NCI-H2081 (cell line): ENCODE measurements around the gene TSHZ2.

Source experiments
- DNase-seq, 2 experiments: peaks; one replicate each; lab custom pipeline; 2025; lab: John Stamatoyannopoulos, UW

Gene TSHZ2

DNA sequence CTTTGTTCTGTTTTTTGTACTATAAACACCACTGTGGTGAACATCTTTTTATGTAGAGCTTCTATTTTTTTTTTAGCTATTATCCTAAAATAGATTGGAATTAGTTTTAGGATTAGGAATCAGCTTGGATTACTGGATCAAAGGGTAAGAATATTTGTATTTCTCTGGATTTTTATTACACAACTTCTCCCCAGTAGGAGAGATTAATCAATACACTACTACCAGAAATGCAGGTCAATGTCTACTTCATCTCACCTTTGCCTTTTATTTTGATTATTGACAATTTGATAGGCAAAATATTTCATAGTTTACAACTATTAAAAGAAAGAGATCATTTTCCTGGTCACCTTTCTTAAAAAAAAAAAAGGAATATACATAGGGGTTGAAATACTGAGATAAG lies 191.9 kb downstream of the TSHZ2 start:
- DNase-seq: no peak

DNA sequence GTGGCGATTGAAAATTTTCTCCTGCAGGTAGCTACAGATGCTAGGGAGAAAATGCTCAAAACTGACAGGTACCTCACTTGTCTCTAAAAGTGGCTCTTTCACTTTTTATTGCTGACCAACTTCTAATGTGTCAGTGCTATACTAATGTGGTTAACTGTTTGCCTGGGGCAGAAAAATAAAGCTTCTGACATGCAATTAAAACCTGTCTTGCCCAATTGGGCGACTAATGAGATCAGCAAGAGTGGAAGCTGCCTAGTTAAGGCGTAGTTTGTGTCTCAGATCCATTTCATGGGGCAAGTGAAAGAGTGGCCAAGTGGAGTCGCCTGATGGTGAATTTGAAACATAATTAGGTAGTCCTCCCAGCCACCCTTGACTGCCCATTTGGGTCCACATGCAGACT lies 193.3 kb downstream of the TSHZ2 start:
- no peak for DNase-seq

- DNase-seq: no peak
These were observed 196.3 kb downstream of the TSHZ2 start for GRCh38 chr20:53168491-53168890.

GRCh38 chr20:53170196-53170595 lies 198.0 kb downstream of the TSHZ2 start:
- no peak for DNase-seq

- DNase-seq: no peak
These were observed 198.9 kb downstream of the TSHZ2 start for GRCh38 chr20:53171065-53171464.

- DNase-seq: no peak
These were observed 202.3 kb downstream of the TSHZ2 start for GRCh38 chr20:53174454-53174853.

- no peak for DNase-seq
These were observed 203.1 kb downstream of the TSHZ2 start for GRCh38 chr20:53175135-53175780.

DNA sequence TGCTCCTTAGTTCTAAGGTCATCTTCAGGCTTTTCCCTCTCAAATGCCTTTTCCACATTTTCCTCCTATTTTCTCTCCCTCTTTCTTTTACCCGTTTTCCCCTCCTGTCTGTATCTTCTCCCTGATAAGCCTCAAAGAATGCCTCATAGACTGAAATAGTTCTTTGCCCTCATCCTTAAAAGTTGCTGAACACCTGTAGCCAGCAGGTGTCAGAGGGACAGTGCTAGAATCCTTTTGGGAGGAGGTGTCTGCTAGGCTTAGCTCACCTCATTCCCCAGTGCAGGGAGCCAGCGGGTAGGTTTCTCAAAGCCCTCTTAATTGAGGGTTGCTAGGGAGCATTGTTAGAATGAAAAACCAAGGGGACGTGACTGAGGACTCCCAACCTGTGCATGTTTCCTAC lies 204.0 kb downstream of the TSHZ2 start:
- no peak for DNase-seq

- DNase-seq: no peak
These were observed 205.5 kb downstream of the TSHZ2 start for GRCh38 chr20:53177687-53178086.

- DNase-seq: no peak
These were observed 207.6 kb downstream of the TSHZ2 start for GRCh38 chr20:53179749-53180148.

GRCh38 chr20:53180928-53181362 lies 208.8 kb downstream of the TSHZ2 start:
- no peak for DNase-seq

DNA sequence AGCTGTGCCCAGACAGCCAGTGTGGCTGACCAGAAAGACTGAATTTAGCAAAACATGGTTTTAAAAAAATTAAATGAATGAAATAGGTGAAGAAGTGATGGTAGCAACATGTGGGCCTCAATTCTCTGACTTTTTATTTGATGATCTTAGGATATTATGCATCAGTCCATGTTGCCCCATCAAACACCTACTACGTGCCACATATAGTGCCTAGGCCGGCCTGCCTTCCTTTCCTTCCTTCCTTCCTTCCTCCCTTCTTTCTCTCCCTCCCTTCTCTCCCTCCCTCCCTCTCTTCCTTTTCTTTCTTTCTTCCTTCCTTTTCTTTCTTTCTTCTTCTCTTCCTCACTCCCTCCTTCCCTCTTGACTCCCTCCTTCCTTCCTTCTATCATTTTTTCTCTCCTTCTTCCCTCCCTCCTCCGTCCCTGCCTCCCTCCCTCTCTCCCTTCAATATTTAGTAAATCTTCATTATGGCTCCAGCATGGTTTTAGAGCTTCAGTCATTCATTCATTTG lies 209.8 kb downstream of the TSHZ2 start:
- no peak for DNase-seq

- DNase-seq: no peak
These were observed 211.0 kb downstream of the TSHZ2 start for GRCh38 chr20:53183181-53183580.

DNA sequence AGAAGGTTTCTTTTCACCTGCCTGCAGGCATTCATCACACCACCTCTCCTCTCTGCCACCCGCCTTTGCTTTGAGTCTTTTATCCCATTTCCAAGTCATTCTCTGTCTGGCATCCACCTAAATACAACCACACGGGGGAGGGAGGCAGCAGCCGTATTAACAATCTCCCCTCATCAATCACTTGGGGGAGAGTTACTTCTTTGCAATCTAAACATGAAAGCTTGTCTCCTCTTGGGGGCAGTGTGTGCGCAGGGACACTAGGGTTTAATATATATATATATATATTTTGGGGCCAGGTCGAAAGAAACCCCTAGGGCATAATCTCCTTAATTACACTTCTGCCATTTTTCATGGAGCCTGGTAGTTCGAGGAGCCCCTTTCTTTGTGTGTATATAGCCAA lies 214.5 kb downstream of the TSHZ2 start:
- no peak for DNase-seq

- DNase-seq: peak in 1 of 2 experiments; percentile 34
These were observed 215.4 kb downstream of the TSHZ2 start for GRCh38 chr20:53187392-53188068.

- DNase-seq: no peak
These were observed 218.1 kb downstream of the TSHZ2 start for GRCh38 chr20:53190225-53190624.

- no peak for DNase-seq
These were observed 219.8 kb downstream of the TSHZ2 start for GRCh38 chr20:53191957-53192356.

- DNase-seq: no peak
These were observed 222.4 kb downstream of the TSHZ2 start for GRCh38 chr20:53194306-53195290.

DNA sequence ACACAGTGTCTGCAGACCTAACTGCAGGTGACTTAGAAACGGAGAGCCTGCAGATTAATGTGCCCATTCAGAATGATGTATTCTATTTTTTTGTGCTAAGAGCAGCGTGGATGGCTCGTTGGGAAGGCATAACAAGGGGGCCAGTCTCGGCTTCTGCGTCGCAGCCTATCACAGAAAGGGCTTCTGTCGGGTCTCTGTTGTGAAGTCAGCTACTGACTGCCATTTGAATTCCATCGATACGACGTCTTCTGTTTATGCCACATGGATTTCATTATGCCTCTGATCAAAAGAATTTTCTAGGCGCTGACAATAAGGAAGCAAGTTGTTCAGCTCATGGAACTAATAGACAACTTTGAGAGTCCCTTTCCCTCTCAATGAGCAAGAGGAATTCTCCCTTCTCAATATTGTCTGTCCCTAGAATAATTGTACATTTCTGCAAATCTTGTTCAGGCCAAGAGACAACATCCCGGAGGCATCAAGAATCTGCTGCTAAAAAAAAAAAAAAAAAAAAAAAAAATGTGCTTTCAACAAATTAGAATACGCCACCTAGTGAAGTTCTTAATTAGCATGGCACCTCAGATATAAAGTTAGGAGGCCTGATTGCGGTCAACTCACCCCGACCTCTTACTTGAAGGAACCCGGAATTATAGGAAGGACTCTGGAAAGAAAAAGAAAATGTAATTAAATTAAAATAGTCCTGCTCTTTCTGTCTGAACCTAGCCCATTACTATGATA lies 223.9 kb downstream of the TSHZ2 start:
- DNase-seq: no peak

GRCh38 chr20:53201588-53201987 lies 229.4 kb downstream of the TSHZ2 start:
- DNase-seq: no peak

- DNase-seq: peak in 1 of 2 experiments; percentile 26
These were observed 230.6 kb downstream of the TSHZ2 start for GRCh38 chr20:53202777-53203176.

DNA sequence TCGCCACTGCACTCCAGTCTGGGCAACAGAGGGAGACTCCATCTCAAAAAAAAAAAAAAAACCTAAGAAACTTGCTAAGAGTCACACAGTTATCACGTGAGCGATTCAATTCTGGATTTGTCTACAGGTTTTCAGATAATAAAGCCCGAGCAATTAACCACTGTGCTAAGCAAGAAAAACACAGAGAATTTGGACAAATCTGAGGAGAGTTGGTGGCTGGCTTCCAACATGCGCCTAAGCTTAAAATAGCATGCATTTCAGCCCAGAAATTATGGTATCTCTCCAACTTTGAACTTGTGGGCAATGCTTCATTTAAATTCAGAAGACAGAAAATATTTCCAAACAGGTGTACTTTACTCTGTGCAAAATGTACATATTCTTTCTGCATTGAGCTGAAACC lies 232.9 kb downstream of the TSHZ2 start:
- DNase-seq: no peak
